Pancreas (tissue), 10 donors: Measurements from ENCODE around the gene WFDC9. TPM values are rescaled to one million over a fixed set of nuclear protein-coding genes. Genes with fewer than 3 reads are reported as not detected.
"Not testable (repeated sequence)": the region's sequence is repeated elsewhere in the genome, so short reads cannot be mapped to it uniquely, and the experiment has no call there.

Experiments used
- ATAC-seq, 4 donors: fragments of 200-7000 bp; cut with Tn5 transposase; one replicate each; pipeline versions ENCODE4 v1.8.0 to v1.9.1; 2020; ENCODE audit warnings: mild to moderate bottlenecking in 4 of 4, moderate library complexity in 4 of 4
- DNase-seq, 6 donors: peaks; one replicate each; pipeline ENCODE4 v3.0.0-alpha.2; 2020
- FAIRE-seq: peaks from 2 replicates; lab custom pipeline; 2012; peaks lifted over from hg19 to GRCh38; lab: Jason Lieb, UNC
- H3K27ac ChIP-seq, 4 donors: fragments of 200-600 bp; sonication (generic); 1 replicate in 3 of 4; 2 replicates in 1 of 4; pipeline versions ENCODE4 v1.5.0 to v1.8.0; 2020
- H3K27me3 ChIP-seq, 4 donors: fragments of 200-600 bp; one replicate each; pipeline ENCODE4 v1.8.0; 2021
- H3K36me3 ChIP-seq, 3 donors: fragments of 200-600 bp; sonication (generic) in 1 of 3; one replicate each; pipeline versions ENCODE4 v1.5.0 to v1.8.0; 2020 to 2021
- H3K4me1 ChIP-seq, 3 donors: fragments of 200-600 bp; one replicate each; pipeline ENCODE4 v1.8.0; 2021
- H3K4me3 ChIP-seq, 4 donors: fragments of 200-600 bp; sonication (generic) in 2 of 4; one replicate each; pipeline versions ENCODE4 v1.5.0 to v1.8.0; 2020 to 2021
- H3K9me3 ChIP-seq, 4 donors: fragments of 200-600 bp; one replicate each; pipeline ENCODE4 v1.8.0; 2021
- CTCF ChIP-seq, 4 donors: fragments of 200-600 bp; sonication (generic) in 3 of 4; IDR thresholded peaks; one replicate each; pipeline versions ENCODE4 v1.5.0 to v1.8.0; 2021; ENCODE audit warnings: antibody characterized with exemption in 4 of 4
- WGBS, 2 donors: extraction: QIAGEN DNeasy Blood & Tissue Kit; methylation state at CpG; one replicate each; pipeline ENCODE4 v1.1.7; 2013; 5-methylcytosine and 5-hydroxymethylcytosine counted together
- intact Hi-C, 3 donors: fragments of 100-400 bp; cut with DNase I; formaldehyde crosslinking; loops; one replicate each; pipeline versions ENCODE4 v1.11.1 to v1.14.2; 2022
- polyA plus RNA-seq, 2 donors: library from polyadenylated mRNA; stranded (reverse); fragments of 200-250 nt; gene quantifications; one replicate each; pipeline ENCODE4 v1.2.3, GENCODE V29; 2013
- total RNA-seq, 6 donors: library from RNA; stranded (reverse); fragmentation: NEBNext Ultra II Directional in 4 of 6; extraction: Animal tissue kit (Norgen Biotek cat#: 25700) in 4 of 6; gene quantifications; one replicate each; pipeline versions ENCODE4 v1.2.1 to v1.2.4, GENCODE V29; 2021 to 2023
- donor health status: healthy with polysubstance abuse.
- donor health status: DM: no; HTN: no; CAD: no; lungs with moderate emphysema.
- donor health status: DM: no; HTN: no; CAD: no.
- donor health status: control.
- donor health status: control.
- donor health status: Bipolar disorder and iron deficiency.
- donor health status: DM: yes; HTN: yes; CAD: no.
- donor health status: DM: no; HTN: no; CAD: no.
- donor health status: DM: no; HTN: no; CAD: no.
- donor health status: DM: yes; HTN: yes; CAD: no.

Gene WFDC9
- not detected for total RNA-seq
- not detected for polyA plus RNA-seq

GRCh38 chr20:45631184-45631583 is at the start of gene WFDC9:
Gene WFDC9, minus strand, starts transcription at chr20:45631284. Its CDS starts 21,103 bp downstream, at chr20:45610181.
- FAIRE-seq (no peak), DNase-seq (no peak), ATAC-seq (no peak)
- no peak for TF ChIP-seq CTCF (IDR thresholded peaks at IDR 0.05)
- Histone ChIP-seq H3K36me3 (no peaks in the 10 kb centered on the region), H3K27ac (no peak within 1 kb of the TSS), H3K4me3 (no peak within 1 kb of the TSS), H3K4me1 (peaks cover 0 to 3% (median 0%) of the 10 kb centered on the region in 3 donors), H3K27me3 (no peaks in the 10 kb centered on the region), H3K9me3 (no peaks in the 10 kb centered on the region)
- intact Hi-C loops = no loop called here
- WGBS, 2 donors = 64 to 71% methylated on average over 4 of the region's 4 CpGs

DNA sequence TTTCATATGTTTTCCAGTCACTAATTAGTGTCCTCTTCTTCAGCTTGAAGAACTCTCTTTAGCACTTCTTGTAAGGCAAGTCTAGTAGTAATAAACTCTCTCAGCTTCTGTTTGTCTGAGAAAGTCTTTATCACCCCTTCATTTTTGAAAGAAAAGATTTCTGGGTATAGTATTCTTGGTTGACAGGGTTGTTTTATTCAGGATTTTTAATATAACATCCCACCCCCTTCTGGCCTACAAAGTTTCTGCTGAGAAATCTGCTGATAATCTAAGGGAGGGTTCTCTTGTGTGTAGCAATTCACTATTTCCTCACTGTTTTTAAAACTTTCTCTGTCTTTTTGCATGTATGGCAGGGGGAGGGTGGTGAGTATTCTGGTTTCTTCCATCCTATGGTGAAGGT is 48.6 kb upstream of the WFDC9 start:
- no peaks in the 10 kb centered on the region for H3K27me3 ChIP-seq
- TF ChIP-seq CTCF (IDR thresholded peaks at IDR 0.05) = no peak
- ATAC-seq (no peak), DNase-seq (no peak), FAIRE-seq (no peak)
- H3K27ac ChIP-seq = no peak overlapping the region
- no peaks in the 10 kb centered on the region for H3K4me1 ChIP-seq
- H3K4me3 ChIP-seq = no peak overlapping the region
- intact Hi-C loops = no loop called here
- no peaks in the 10 kb centered on the region for H3K9me3 ChIP-seq
- H3K36me3 ChIP-seq = no peaks in the 10 kb centered on the region

- DNase-seq (no peak), ATAC-seq (no peak), FAIRE-seq (no peak)
- no peaks in the 10 kb centered on the region for H3K4me1 ChIP-seq
- no peaks in the 10 kb centered on the region for H3K9me3 ChIP-seq
- no peaks in the 10 kb centered on the region for H3K36me3 ChIP-seq
- H3K27ac ChIP-seq = no peak overlapping the region
- TF ChIP-seq CTCF (IDR thresholded peaks at IDR 0.05) = no peak
- intact Hi-C loops = no loop called here
- H3K4me3 ChIP-seq = no peak overlapping the region
- no peaks in the 10 kb centered on the region for H3K27me3 ChIP-seq
These were observed 41.7 kb upstream of the WFDC9 start for GRCh38 chr20:45672765-45673164.

GRCh38 chr20:45670139-45670538 is 39.1 kb upstream of the WFDC9 start, which contains the start of gene WFDC11:
Gene WFDC11, minus strand, starts transcription at chr20:45670239. Its CDS starts 19,639 bp downstream, at chr20:45650600.
- intact Hi-C loops = no loop called here
- Histone ChIP-seq H3K36me3 (no peaks in the 10 kb centered on the region), H3K4me1 (no peaks in the 10 kb centered on the region), H3K27me3 (no peaks in the 10 kb centered on the region), H3K4me3 (no peak within 1 kb of the TSS), H3K9me3 (no peaks in the 10 kb centered on the region), H3K27ac (no peak within 1 kb of the TSS)
- DNase-seq (no peak), ATAC-seq (no peak), FAIRE-seq (no peak)
- 60 to 61% methylated on average over 1 of the region's 1 CpG for WGBS, 2 donors
- no peak for TF ChIP-seq CTCF (IDR thresholded peaks at IDR 0.05)

- ATAC-seq, H3K27ac ChIP-seq, DNase-seq, H3K4me1 ChIP-seq, FAIRE-seq, intact Hi-C loops, H3K27me3 ChIP-seq, H3K36me3 ChIP-seq, H3K9me3 ChIP-seq, H3K4me3 ChIP-seq: not testable (repeated sequence)
- WGBS, 2 donors = 33 to 87% methylated on average over 1 to 3 of the region's 3 CpGs
These were observed 26.0 kb upstream of the WFDC9 start for GRCh38 chr20:45657038-45657437.

DNA sequence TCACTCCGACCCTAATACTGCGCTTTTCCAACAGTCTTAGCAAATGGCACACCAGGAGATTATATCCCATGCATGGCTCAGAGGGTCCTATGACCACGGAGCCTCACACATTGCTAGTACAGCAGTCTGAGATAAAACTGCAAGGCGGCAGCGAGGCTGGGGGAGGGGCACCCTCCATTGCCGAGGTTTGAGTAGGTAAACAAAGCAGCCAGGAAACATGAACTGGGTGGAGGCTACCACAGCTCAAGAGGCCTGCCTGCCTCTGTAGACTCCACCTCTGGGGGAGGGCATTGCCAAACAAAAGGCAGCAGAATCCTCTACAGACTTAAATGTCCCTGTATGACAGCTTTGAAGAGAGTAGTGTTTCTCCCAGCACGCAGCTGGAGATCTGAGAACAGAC is 20.6 kb upstream of the WFDC9 start:
- FAIRE-seq, H3K4me1 ChIP-seq, H3K9me3 ChIP-seq, DNase-seq, H3K27me3 ChIP-seq, ATAC-seq, H3K36me3 ChIP-seq, H3K4me3 ChIP-seq, intact Hi-C loops, H3K27ac ChIP-seq: not testable (repeated sequence)
- 72 to 81% methylated on average over 7 of the region's 7 CpGs for WGBS, 2 donors
